Astrocyte of the cerebellum (primary cell): ENCODE results near the gene TNS4.

Experiments used
- DNase-seq: peaks from one replicate; pipeline ENCODE4 v3.0.0-alpha.2; 2011; ENCODE audit warnings: low read depth
- H3K4me3 ChIP-seq: 2 replicates; pipeline ENCODE4 v1.5.1; 2011; ENCODE audit warnings: mild to moderate bottlenecking, low read depth, low read length, moderate library complexity
- in situ Hi-C: cut with HindIII; loops from 2 replicates; pipeline ENCODE4 v1.10.0; 2017; ENCODE audit warnings: low sequenced_read_pairs
- TF ChIP-seq, protein P1 (sequence below): IDR thresholded peaks from 2 replicates; pipeline ENCODE4 v1.5.1; 2012; ENCODE audit warnings: low read length, low read depth, moderate library complexity, mild to moderate bottlenecking; ENCODE audit errors: missing control alignments

Gene TNS4

DNA sequence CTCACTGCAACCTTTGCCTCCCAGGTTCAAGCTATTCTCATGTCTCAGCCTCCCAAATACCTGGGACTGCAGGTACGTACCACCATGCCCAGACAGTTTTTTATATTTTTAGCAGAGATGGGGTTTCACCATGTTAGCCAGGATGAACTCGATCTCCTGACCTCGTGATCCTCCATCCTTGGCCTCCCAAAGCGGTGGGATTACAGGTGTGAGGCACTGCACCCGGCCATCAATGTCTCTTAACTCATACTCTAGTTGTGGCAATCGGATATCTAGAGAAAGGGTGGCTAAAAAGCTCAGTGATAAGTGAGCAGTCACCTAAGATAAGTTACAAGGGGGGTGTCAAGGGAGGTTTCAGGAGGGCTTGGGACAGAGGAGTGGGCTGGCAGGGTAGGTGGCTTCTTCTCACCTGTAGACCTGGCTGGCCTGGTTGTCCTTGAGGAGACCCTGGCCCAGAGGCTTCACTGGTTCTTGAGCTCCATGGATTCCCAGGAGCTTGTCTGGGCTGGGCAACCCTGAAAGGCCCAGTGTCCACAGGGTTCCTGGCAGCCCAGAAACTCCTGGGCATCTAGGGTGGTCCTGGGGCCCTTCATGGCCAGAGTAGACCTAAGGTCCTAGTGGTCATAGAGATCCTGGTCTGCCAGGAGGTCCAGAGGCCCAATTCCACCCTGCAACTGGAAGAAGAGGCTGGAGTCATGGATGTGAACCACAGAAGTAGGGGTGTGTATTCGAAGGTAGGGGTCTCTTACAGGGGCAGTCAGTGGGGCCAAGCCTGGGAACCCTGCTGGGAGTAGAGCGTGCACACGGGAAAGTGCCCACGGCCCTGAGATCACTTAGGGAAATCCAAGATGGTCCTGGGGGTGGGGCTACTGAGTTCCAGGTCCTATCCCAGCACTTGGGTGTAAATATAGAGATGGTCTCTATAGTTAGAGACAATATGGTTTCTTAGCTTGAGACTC is 70.9 kb downstream of the TNS4 start:
- in situ Hi-C loops = no loop called here
- no peak for DNase-seq
- TF ChIP-seq, protein P1, sequence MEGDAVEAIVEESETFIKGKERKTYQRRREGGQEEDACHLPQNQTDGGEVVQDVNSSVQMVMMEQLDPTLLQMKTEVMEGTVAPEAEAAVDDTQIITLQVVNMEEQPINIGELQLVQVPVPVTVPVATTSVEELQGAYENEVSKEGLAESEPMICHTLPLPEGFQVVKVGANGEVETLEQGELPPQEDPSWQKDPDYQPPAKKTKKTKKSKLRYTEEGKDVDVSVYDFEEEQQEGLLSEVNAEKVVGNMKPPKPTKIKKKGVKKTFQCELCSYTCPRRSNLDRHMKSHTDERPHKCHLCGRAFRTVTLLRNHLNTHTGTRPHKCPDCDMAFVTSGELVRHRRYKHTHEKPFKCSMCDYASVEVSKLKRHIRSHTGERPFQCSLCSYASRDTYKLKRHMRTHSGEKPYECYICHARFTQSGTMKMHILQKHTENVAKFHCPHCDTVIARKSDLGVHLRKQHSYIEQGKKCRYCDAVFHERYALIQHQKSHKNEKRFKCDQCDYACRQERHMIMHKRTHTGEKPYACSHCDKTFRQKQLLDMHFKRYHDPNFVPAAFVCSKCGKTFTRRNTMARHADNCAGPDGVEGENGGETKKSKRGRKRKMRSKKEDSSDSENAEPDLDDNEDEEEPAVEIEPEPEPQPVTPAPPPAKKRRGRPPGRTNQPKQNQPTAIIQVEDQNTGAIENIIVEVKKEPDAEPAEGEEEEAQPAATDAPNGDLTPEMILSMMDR = no peak
- no peak overlapping the region for H3K4me3 ChIP-seq

DNA sequence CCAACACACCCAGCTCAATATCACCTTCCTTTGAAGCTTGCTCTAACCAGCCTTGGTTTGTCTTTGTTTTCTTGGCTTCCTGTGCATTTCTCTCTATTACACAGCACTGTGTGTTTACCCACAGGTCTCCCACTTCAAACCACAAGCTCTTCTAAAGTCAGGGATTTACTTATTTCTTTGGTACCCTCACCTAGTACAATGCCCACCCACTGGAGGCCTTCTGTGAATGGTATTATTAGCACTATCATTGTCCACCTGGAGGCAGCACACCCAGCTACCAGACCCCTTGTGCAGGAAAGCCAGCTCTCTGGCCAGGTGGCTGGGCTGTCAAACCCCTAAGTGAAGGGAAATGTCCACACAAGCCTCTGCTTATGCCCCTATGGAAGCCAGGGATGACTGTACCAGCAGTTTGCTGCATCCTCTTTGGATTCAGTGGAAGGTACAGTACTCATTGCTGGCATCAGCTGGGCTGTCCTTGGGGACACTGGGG is 74.4 kb downstream of the TNS4 start:
- DNase-seq = no peak
- TF ChIP-seq, protein P1 = no peak
- in situ Hi-C loops = no loop called here
- no peak overlapping the region for H3K4me3 ChIP-seq
